RPMI7951 (cell line): ENCODE data around the gene CCDC187. TPM values are rescaled to one million over a fixed set of nuclear protein-coding genes. Genes with fewer than 3 reads are reported as not detected.

Source experiments
- DNase-seq: peaks from one replicate; pipeline ENCODE4 v3.0.0-alpha.2; 2012; ENCODE audit warnings: low read depth
- total RNA-seq: library from RNA; depleted of rRNA; stranded (reverse); fragments of >200 nt; shearing (Covaris generic); gene quantifications from 2 replicates; pipeline ENCODE4 v1.2.3, GENCODE V29; 2014

Gene CCDC187
- total RNA-seq, 1 experiment from 2014 or later: not detected

GRCh38 chr9:136339173-136339957 lies 35.5 kb upstream of the CCDC187 start:
- DNase-seq: peak; percentile 36

GRCh38 chr9:136338511-136338910 lies 34.6 kb upstream of the CCDC187 start:
- no peak for DNase-seq

- DNase-seq: no peak
These were observed 33.8 kb upstream of the CCDC187 start for GRCh38 chr9:136337416-136338395.

- DNase-seq: no peak
These were observed 33.0 kb upstream of the CCDC187 start for GRCh38 chr9:136336881-136337280.

- DNase-seq: no peak
These were observed 32.4 kb upstream of the CCDC187 start for GRCh38 chr9:136336156-136336870.

GRCh38 chr9:136335296-136336155 lies 31.6 kb upstream of the CCDC187 start:
- DNase-seq: no peak

GRCh38 chr9:136334541-136334940 lies 30.6 kb upstream of the CCDC187 start:
- DNase-seq: no peak

GRCh38 chr9:136333486-136333885 lies 29.6 kb upstream of the CCDC187 start:
- no peak for DNase-seq

GRCh38 chr9:136333045-136333444 lies 29.2 kb upstream of the CCDC187 start:
- DNase-seq: no peak

- DNase-seq: no peak
These were observed 28.6 kb upstream of the CCDC187 start for GRCh38 chr9:136332482-136332983.

- no peak for DNase-seq
These were observed 27.9 kb upstream of the CCDC187 start for GRCh38 chr9:136331556-136332481.

- no peak for DNase-seq
These were observed 27.1 kb upstream of the CCDC187 start for GRCh38 chr9:136331030-136331429.

GRCh38 chr9:136330406-136330990 lies 26.6 kb upstream of the CCDC187 start:
- DNase-seq: no peak

- no peak for DNase-seq
These were observed 25.9 kb upstream of the CCDC187 start for GRCh38 chr9:136329636-136330405.

GRCh38 chr9:136329211-136329627 lies 25.3 kb upstream of the CCDC187 start:
- no peak for DNase-seq

- DNase-seq: no peak
These were observed 24.7 kb upstream of the CCDC187 start for GRCh38 chr9:136328622-136329041.

GRCh38 chr9:136328011-136328621 lies 24.2 kb upstream of the CCDC187 start:
- DNase-seq: no peak
